ENCODE measurements around the gene IP6K2.
A peak's percentile ranks its signal among the peaks of the same experiment; 100 is the strongest.

The IP6K2 gene

GRCh38 chr3:48696156-48696555, 20.9 kb downstream of the IP6K2 start:
- DNase-seq (ENCODE audit: extremely low read depth, low read depth) = no peak
- no peak for TF ChIP-seq CTCF (IDR thresholded peaks at IDR 0.05; ENCODE audit: low read depth, low read length, missing control alignments)
- no peak overlapping the region for H3K4me3 ChIP-seq (replicated peaks; ENCODE audit: low read depth, low read length)

GRCh38 chr3:48695393-48695753, 21.6 kb downstream of the IP6K2 start:
- no peak for TF ChIP-seq CTCF (IDR thresholded peaks at IDR 0.05; ENCODE audit: low read depth, low read length, missing control alignments)
- peak overlapping the region; percentile 10; the same call in 1 of the 2 replicates for H3K4me3 ChIP-seq (replicated peaks; ENCODE audit: low read depth, low read length)
- no peak for DNase-seq (ENCODE audit: extremely low read depth, low read depth)

- peak overlapping the region; percentile 10; the same call in 1 of the 2 replicates for H3K4me3 ChIP-seq (replicated peaks; ENCODE audit: low read depth, low read length)
- peak; percentile 51 for DNase-seq (ENCODE audit: extremely low read depth, low read depth)
- TF ChIP-seq CTCF (IDR thresholded peaks at IDR 0.05; ENCODE audit: low read depth, low read length, missing control alignments) = no peak
Measured at GRCh38 chr3:48694610-48695392, 22.2 kb downstream of the IP6K2 start.

GRCh38 chr3:48693826-48694225, 23.2 kb downstream of the IP6K2 start:
- no peak for DNase-seq (ENCODE audit: extremely low read depth, low read depth)
- TF ChIP-seq CTCF (IDR thresholded peaks at IDR 0.05; ENCODE audit: low read depth, low read length, missing control alignments) = no peak
- no peak overlapping the region for H3K4me3 ChIP-seq (replicated peaks; ENCODE audit: low read depth, low read length)

GRCh38 chr3:48692551-48692950, 24.5 kb downstream of the IP6K2 start:
- no peak for DNase-seq (ENCODE audit: extremely low read depth, low read depth)
- no peak overlapping the region for H3K4me3 ChIP-seq (replicated peaks; ENCODE audit: low read depth, low read length)
- no peak for TF ChIP-seq CTCF (IDR thresholded peaks at IDR 0.05; ENCODE audit: low read depth, low read length, missing control alignments)

GRCh38 chr3:48690846-48691458, 26.1 kb downstream of the IP6K2 start:
- no peak for TF ChIP-seq CTCF (IDR thresholded peaks at IDR 0.05; ENCODE audit: low read depth, low read length, missing control alignments)
- DNase-seq (ENCODE audit: extremely low read depth, low read depth) = no peak
- H3K4me3 ChIP-seq (replicated peaks; ENCODE audit: low read depth, low read length) = no peak overlapping the region
